H1 (cell line): ENCODE data around the gene HSPA1B. TPM values are rescaled to one million over a fixed set of nuclear protein-coding genes. Genes with fewer than 3 reads are reported as not detected.
A peak's percentile ranks its signal among the peaks of the same experiment; 100 is the strongest.
"Not testable (repeated sequence)": the region's sequence is repeated elsewhere in the genome, so short reads cannot be mapped to it uniquely, and the experiment has no call there.

Experiments
- CTCF ChIA-PET: fragments of 300-600 bp; sonication (Branson Sonifier 250); formaldehyde crosslinking; loops from one replicate; lab custom pipeline; 2021; ENCODE audit not compliant: partially characterized antibody; lab: Charles Lee
- POLR2A ChIA-PET: fragments of 300-600 bp; sonication (Branson Sonifier 250); formaldehyde crosslinking; loops from one replicate; lab custom pipeline; 2021; ENCODE audit warnings: inconsistent platforms; ENCODE audit not compliant: partially characterized antibody; lab: Charles Lee
- DNase-seq, 2 experiments: peaks; one replicate each; pipeline versions ENCODE4 v3.0.0 to v3.0.0-alpha.2; 2010 to 2022; ENCODE audit warnings: low spot score in 2 of 2, low read depth in 1 of 2, mixed read lengths in 1 of 2
- FAIRE-seq: peaks from 2 replicates; lab custom pipeline; 2011; peaks lifted over from hg19 to GRCh38; lab: Jason Lieb, UNC
- H2AFZ ChIP-seq: 2 replicates; pipeline ENCODE4 v1.8.1; 2012; ENCODE audit warnings: low read length, inconsistent platforms
- H2AK5ac ChIP-seq: 2 replicates; pipeline ENCODE4 v1.6.1; 2013; ENCODE audit warnings: low read depth, low read length
- H2BK120ac ChIP-seq: replicated peaks from 2 replicates; pipeline ENCODE3; 2013; ENCODE audit warnings: low read depth, low read length, inconsistent platforms
- H2BK12ac ChIP-seq: 2 replicates; pipeline ENCODE4 v1.6.1; 2013; ENCODE audit warnings: low read depth, low read length
- H2BK15ac ChIP-seq: 2 replicates; pipeline ENCODE4 v1.6.1; 2013; ENCODE audit warnings: low read length
- H2BK20ac ChIP-seq: 2 replicates; pipeline ENCODE4 v1.6.1; 2013; ENCODE audit warnings: low read length
- H2BK5ac ChIP-seq: 2 replicates; pipeline ENCODE4 v1.6.1; 2013; ENCODE audit warnings: low read depth, low read length
- H3K14ac ChIP-seq: 2 replicates; pipeline ENCODE4 v1.6.1; 2013; ENCODE audit warnings: inconsistent platforms; ENCODE audit not compliant: insufficient read length
- H3K18ac ChIP-seq: 2 replicates; pipeline ENCODE4 v1.6.1; 2013; ENCODE audit warnings: low read length; ENCODE audit errors: extremely low read depth
- H3K23ac ChIP-seq: 2 replicates; pipeline ENCODE4 v1.6.1; 2013; ENCODE audit warnings: inconsistent platforms; ENCODE audit not compliant: insufficient read length
- H3K23me2 ChIP-seq: 2 replicates; pipeline ENCODE4 v1.6.1; 2013; ENCODE audit warnings: low read depth, low read length
- H3K27ac ChIP-seq: 2 replicates; pipeline ENCODE4 v1.6.1; 2011; ENCODE audit warnings: low read depth, low read length, inconsistent platforms
- H3K27me3 ChIP-seq, 4 experiments: replicated peaks in 1 of 4; 1 replicate in 1 of 4; 2 replicates in 3 of 4; pipeline versions ENCODE4 v1.6.1 to v1.8.1; 2011 to 2013; ENCODE audit warnings: low read length in 3 of 4, mild to moderate bottlenecking in 3 of 4, inconsistent platforms in 2 of 4, mixed read lengths in 2 of 4, moderate library complexity in 1 of 4; ENCODE audit not compliant: control insufficient read depth in 3 of 4, insufficient read depth in 3 of 4; ENCODE audit errors: extremely low read depth in 1 of 4
- H3K36me3 ChIP-seq, 4 experiments: 2 replicates each; pipeline versions ENCODE4 v1.6.1 to v1.8.1; 2011 to 2013; ENCODE audit warnings: mild to moderate bottlenecking in 4 of 4, low read length in 3 of 4, moderate library complexity in 2 of 4, control low read depth in 1 of 4, inconsistent platforms in 1 of 4; ENCODE audit not compliant: insufficient read depth in 4 of 4, control insufficient read depth in 2 of 4
- H3K4ac ChIP-seq: replicated peaks from 2 replicates; pipeline ENCODE3; 2013; ENCODE audit warnings: low read length, low read depth, mixed read lengths, inconsistent platforms; ENCODE audit not compliant: insufficient read length
- H3K4me1 ChIP-seq, 4 experiments: replicated peaks in 1 of 4; 1 replicate in 1 of 4; 2 replicates in 3 of 4; pipeline versions ENCODE4 v1.6.1 to v1.8.1; 2011 to 2013; ENCODE audit warnings: low read length in 3 of 4, inconsistent platforms in 2 of 4, mixed read lengths in 1 of 4; ENCODE audit not compliant: insufficient read depth in 4 of 4, control insufficient read depth in 3 of 4
- H3K4me2 ChIP-seq, 2 experiments: 2 replicates each; pipeline versions ENCODE4 v1.6.1 to v1.8.1; 2011 to 2013; ENCODE audit warnings: low read depth in 2 of 2, low read length in 2 of 2, control low read depth in 1 of 2, inconsistent platforms in 1 of 2, mild to moderate bottlenecking in 1 of 2; ENCODE audit not compliant: insufficient read depth in 1 of 2
- H3K4me3 ChIP-seq, 4 experiments: fragments of 200-600, 300-600 bp in 1 of 4; sonication (generic), shearing (Covaris generic), sonication (Bioruptor Twin) in 1 of 4; 2 replicates each; pipeline versions ENCODE4 v1.5.1 to v1.8.1; 2011 to 2016; ENCODE audit warnings: low read length in 4 of 4, low read depth in 3 of 4, control low read depth in 2 of 4, inconsistent platforms in 2 of 4, mild to moderate bottlenecking in 2 of 4, mixed read lengths in 1 of 4, moderate library complexity in 1 of 4; ENCODE audit not compliant: insufficient read depth in 2 of 4; ENCODE audit errors: extremely low read depth in 1 of 4
- H3K56ac ChIP-seq: replicated peaks from 2 replicates; pipeline ENCODE3; 2013; ENCODE audit warnings: low read depth, mild to moderate bottlenecking, mixed read lengths, low read length, inconsistent platforms; ENCODE audit not compliant: insufficient read length
- H3K79me1 ChIP-seq: 2 replicates; pipeline ENCODE4 v1.6.1; 2013; ENCODE audit warnings: low read depth, low read length, control low read depth
- H3K79me2 ChIP-seq, 2 experiments: 2 replicates each; pipeline versions ENCODE4 v1.6.1 to v1.8.1; 2012 to 2013; ENCODE audit warnings: low read length in 2 of 2, mild to moderate bottlenecking in 2 of 2, inconsistent platforms in 1 of 2; ENCODE audit not compliant: insufficient read depth in 2 of 2, control insufficient read depth in 1 of 2
- H3K9ac ChIP-seq, 4 experiments: replicated peaks in 1 of 4; 1 replicate in 1 of 4; 2 replicates in 3 of 4; pipeline versions ENCODE4 v1.6.1 to v1.8.1; 2011 to 2013; ENCODE audit warnings: low read depth in 3 of 4, low read length in 3 of 4, control low read depth in 2 of 4, mild to moderate bottlenecking in 2 of 4, moderate library complexity in 2 of 4, inconsistent platforms in 1 of 4; ENCODE audit errors: extremely low read depth in 1 of 4
- H3K9me3 ChIP-seq, 2 experiments: 2 replicates each; pipeline versions ENCODE4 v1.6.1 to v1.8.1; 2012 to 2013; ENCODE audit warnings: mild to moderate bottlenecking in 2 of 2, moderate library complexity in 2 of 2, control low read depth in 1 of 2, inconsistent platforms in 1 of 2, low read depth in 1 of 2, low read length in 1 of 2, mixed read lengths in 1 of 2; ENCODE audit not compliant: insufficient read depth in 2 of 2
- H4K20me1 ChIP-seq, 2 experiments: replicated peaks in 1 of 2; 2 replicates each; pipeline versions ENCODE3 to v1.8.1; 2011 to 2013; ENCODE audit warnings: inconsistent platforms in 2 of 2, low read length in 2 of 2, mild to moderate bottlenecking in 1 of 2; ENCODE audit not compliant: insufficient read depth in 2 of 2, control insufficient read depth in 1 of 2
- H4K5ac ChIP-seq: 2 replicates; pipeline ENCODE4 v1.6.1; 2013; ENCODE audit warnings: low read length, low read depth, mixed read lengths, inconsistent platforms; ENCODE audit not compliant: insufficient read length
- H4K8ac ChIP-seq: 2 replicates; pipeline ENCODE4 v1.8.0; 2013; ENCODE audit warnings: mild to moderate bottlenecking, moderate library complexity, low read length, inconsistent platforms; ENCODE audit not compliant: insufficient read depth; ENCODE audit errors: extremely low read depth
- H4K91ac ChIP-seq: replicated peaks from 2 replicates; pipeline ENCODE3; 2013; ENCODE audit warnings: low read length, mixed read lengths, inconsistent platforms; ENCODE audit not compliant: insufficient read length
- KDM1A ChIP-seq: fragments of 200-600, 300-600 bp; sonication (generic); IDR thresholded peaks from 2 replicates; pipeline ENCODE4 v1.7.1; 2016; ENCODE audit warnings: mild to moderate bottlenecking, low read length, borderline replicate concordance
- WGBS, 2 experiments: shearing (Covaris generic) in 1 of 2; methylation state at CpG; one replicate each; pipeline versions ENCODE4 v1.1.6 to v1.1.7; 2013 to 2015; ENCODE audit warnings: low lambda C conversion rate in 2 of 2, mixed read lengths in 2 of 2, inconsistent platforms in 1 of 2, low coverage in 1 of 2, missing lambda C conversion rate in 1 of 2; ENCODE audit not compliant: insufficient replicate concordance in 2 of 2, insufficient coverage in 1 of 2, insufficient read length in 1 of 2; ENCODE audit errors: extremely low coverage in 1 of 2, missing lambda C conversion rate in 1 of 2; 5-methylcytosine and 5-hydroxymethylcytosine counted together
- polyA plus RNA-seq, 7 experiments: library from polyadenylated mRNA; depleted of rRNA in 3 of 7; stranded (reverse) in 5 of 7; unstranded in 2 of 7; fragments of >200 nt in 5 of 7; fragments of 200-250 nt in 2 of 7; gene quantifications; 1 replicate in 5 of 7; 2 replicates in 1 of 7; 4 replicates in 1 of 7; pipeline versions ENCODE4 v1.2.1 to v1.2.3, GENCODE V29; 2011 to 2013; ENCODE audit warnings: missing spikeins in 2 of 7, mixed read lengths in 2 of 7
- total RNA-seq: library from RNA; stranded (reverse); fragmentation: NEBNext Ultra II Directional; extraction: Animal tissue kit (Norgen Biotek cat#: 25700); gene quantifications from 2 replicates; pipeline ENCODE4 v1.2.1, GENCODE V29; 2021

The HSPA1B gene
- total and polyA plus RNA-seq, 2 of the 8 experiments (the other 6 are each of a cell fraction or from before 2014, with no cell fraction given): 36.6 to 76.6 TPM

GRCh38 chr6:31864123-31864562 lies 36.6 kb downstream of the HSPA1B start:
- peaks cover 0 to 10% (median 3%) of the 10 kb centered on the region in 4 experiments; a peak in 4 of 8 replicates for H3K36me3 ChIP-seq
- H2BK120ac ChIP-seq, H3K79me2 ChIP-seq, H3K23ac ChIP-seq, H4K8ac ChIP-seq, H2BK12ac ChIP-seq, H2BK5ac ChIP-seq, H3K4ac ChIP-seq, H3K14ac ChIP-seq, H3K23me2 ChIP-seq, H4K5ac ChIP-seq, H2BK20ac ChIP-seq, H4K91ac ChIP-seq, H2BK15ac ChIP-seq, H3K79me1 ChIP-seq, H3K9ac ChIP-seq, H3K18ac ChIP-seq, FAIRE-seq, DNase-seq, H4K20me1 ChIP-seq, H3K27me3 ChIP-seq, H2AK5ac ChIP-seq, H3K9me3 ChIP-seq, H3K27ac ChIP-seq, H2AFZ ChIP-seq, H3K56ac ChIP-seq: not testable (repeated sequence)
- peak overlapping the region; percentile 76 to 89 for H3K4me2 ChIP-seq
- TF ChIP-seq KDM1A: 0 out of 2 replicates have a peak, but pooled peaks have one; percentile 36
- ChIA-PET POLR2A (interaction anchor here (1.0 to 6.7 kb wide), 20 partner anchors 11 to 322 kb away, joined by 3 to 71 read pairs (median 8); partner anchors contain the start of genes ATP6V1G2, DDAH2, DDX39B and DXO), CTCF (interaction anchor here (0.6 to 2.3 kb wide), 4 partner anchors 9 to 175 kb away, joined by 3 to 13 read pairs (median 4); no protein-coding TSS in a partner anchor)
- H3K4me3 ChIP-seq: peak overlapping the region; percentile 63 to 96 (median 78)
- H3K4me1 ChIP-seq: peaks cover 0 to 12% (median 0%) of the 10 kb centered on the region in 4 experiments; a peak in 5 of 7 replicates
- WGBS, 2 experiments: 37% methylated on average over 16 of the region's 16 CpGs; no CpG with 5 or more reads in 1 of the 2 experiments
